GM13977 (cell line): ENCODE measurements around the gene REPS1.
"Not testable (repeated sequence)": the region's sequence is repeated elsewhere in the genome, so short reads cannot be mapped to it uniquely, and the experiment has no call there.

ENCODE experiments used
- DNase-seq: peaks from one replicate; pipeline ENCODE4 v3.0.0; 2012; ENCODE audit warnings: low spot score
- CTCF ChIP-seq: IDR thresholded peaks from 2 replicates; pipeline ENCODE4 v1.5.1; 2012; ENCODE audit warnings: mild to moderate bottlenecking, control low read depth; ENCODE audit not compliant: insufficient read depth; ENCODE audit errors: extremely low read depth, missing control alignments
- in situ Hi-C: fragments of 300-500 bp; cut with MboI; formaldehyde crosslinking; loops from one replicate; pipeline ENCODE4 v1.12.0; 2022; ENCODE audit warnings: low sequenced_read_pairs, low pct_unique_long_range_greater_than_20kb, mixed read lengths, inconsistent platforms; ENCODE audit not compliant: unreplicated experiment

REPS1 gene

DNA sequence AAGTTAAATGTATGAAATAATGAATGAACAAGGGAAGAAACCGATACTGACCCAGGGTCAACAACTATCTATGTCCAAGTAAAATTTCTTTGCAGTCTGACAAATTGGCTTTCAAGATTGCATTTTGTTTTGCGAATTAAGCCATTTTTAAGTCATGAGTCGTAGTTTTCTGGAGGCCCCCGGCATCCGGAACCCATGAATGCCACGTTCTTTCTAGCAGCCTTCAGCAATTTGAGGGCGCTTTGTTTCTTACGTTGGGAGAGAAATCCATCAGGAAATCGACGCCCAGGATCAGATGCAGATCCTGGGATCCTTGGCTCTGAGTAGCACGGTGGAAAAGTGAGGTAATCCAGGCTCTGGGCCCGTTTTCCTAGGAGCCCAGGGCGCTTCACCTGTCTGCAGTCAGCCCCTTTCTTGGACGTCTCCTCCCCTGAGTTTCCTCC, 40.2 kb upstream of the REPS1 start:
- in situ Hi-C loops, result no loop called here
- DNase-seq, result peak; percentile 38
- TF ChIP-seq CTCF, result no peak

GRCh38 chr6:139027620-139028182, 39.6 kb upstream of the REPS1 start:
- no peak for TF ChIP-seq CTCF
- in situ Hi-C loops, result no loop called here

DNA sequence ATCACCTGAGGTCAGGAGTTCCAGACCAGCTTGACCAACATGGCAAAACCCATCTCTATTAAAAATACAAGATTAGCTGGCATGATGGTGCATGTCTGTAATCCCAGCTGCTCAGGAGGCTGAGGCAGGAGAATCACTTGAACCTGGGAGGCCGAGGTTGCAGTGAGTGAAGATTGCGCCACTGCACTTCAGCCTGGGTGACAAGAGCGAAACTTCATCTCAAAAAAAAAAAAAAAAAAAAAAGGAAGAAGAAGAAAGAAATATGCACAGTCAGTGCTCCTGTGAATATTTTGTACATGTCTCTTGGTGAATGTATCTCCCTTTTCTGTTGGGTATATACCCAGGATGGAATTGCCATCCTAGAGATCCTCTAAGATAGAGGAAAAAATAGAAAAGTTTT, 37.4 kb upstream of the REPS1 start:
- DNase-seq, in situ Hi-C loops: not testable (repeated sequence)

More at GRCh38 chr6:139027620-139028182, 39.6 kb upstream of the REPS1 start:
- peak; percentile 71 for DNase-seq

DNA sequence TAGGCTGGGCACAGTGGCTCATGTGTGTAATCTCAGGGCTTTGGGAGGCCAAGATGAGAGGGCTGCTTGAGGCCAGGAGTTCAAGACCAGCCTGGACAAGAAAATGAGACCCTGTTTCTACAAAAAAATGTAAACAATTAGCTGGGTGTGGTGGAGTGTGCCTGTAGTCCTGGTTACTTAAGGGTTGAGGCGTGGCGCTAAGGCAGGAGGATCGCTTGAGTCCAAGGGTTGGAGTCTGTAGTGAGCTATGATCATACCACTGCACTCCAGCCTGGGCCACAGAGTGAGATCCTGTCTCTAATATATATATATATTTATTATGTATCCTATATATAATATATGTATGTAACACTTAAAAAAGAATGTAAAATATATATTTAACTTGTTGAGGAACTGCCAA, 32.6 kb upstream of the REPS1 start:
- TF ChIP-seq CTCF, result no peak
- in situ Hi-C loops, result no loop called here
- DNase-seq, result no peak

DNA sequence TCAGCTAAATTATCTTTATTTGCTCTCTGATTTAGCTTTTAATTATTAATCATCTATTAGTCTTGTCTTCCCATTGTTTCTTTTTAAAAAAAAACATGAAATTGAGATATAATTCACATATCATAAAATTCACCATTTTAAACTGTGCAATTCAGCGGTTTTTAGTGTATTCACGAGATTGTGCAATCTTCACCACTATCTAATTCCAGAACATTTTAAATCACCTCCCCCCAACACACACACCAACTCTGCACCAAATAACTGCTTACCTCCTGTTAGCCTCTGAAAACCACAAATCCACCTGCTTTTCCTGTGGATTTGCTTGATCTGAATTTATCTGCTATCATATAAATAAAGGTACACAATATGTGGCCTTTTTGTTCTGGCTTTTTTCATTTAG, 31.7 kb upstream of the REPS1 start:
- TF ChIP-seq CTCF, result no peak
- in situ Hi-C loops, result no loop called here
- no peak for DNase-seq

- no peak for TF ChIP-seq CTCF
- in situ Hi-C loops, result no loop called here
- no peak for DNase-seq
Measured at GRCh38 chr6:139017227-139017626, 29.2 kb upstream of the REPS1 start.

DNA sequence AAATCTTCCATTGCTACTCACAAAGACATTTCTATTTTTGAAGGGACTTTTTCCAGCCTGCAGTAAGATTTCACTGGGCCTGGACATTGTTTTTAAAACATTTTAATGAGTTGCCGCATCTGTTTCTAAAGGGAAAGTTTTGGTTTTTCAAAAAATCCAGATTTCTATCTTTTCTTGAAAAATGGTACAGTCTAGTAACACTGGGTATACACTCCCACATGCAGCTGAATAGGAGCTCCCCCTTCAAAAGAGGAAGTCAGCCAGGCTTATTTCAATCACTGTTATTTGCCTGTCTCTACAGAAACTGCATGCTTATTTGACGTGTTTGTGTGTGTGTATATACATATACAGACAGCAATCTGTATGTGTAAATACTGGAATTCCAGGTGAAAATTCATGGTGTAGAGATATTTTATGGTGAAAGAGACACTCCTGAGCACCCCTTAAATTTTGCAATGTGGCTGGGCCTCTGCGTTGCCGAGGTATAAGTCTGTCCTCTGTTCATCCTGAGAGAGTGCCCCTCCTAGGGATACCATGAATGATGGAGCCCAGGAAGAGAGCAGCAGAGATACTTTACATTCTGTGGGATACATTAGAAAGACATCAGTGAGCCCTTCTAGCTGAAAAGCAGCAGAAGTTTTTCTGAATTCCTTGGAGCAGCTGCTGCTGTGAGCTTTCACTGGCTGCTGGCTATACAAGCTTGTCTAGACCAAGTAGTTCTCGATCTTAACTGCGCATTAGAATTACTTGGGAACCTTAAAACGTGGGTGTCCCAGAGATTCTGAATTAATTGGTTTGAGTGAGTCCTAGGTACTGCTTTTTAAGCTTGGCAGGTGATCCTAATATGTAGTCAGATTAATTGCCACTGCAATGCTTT, 28.5 kb upstream of the REPS1 start:
- in situ Hi-C loops, result no loop called here
- DNase-seq, result peak; percentile 50
- TF ChIP-seq CTCF, result no peak
